ENCODE results near the gene SPATA19.

SPATA19 gene

DNA sequence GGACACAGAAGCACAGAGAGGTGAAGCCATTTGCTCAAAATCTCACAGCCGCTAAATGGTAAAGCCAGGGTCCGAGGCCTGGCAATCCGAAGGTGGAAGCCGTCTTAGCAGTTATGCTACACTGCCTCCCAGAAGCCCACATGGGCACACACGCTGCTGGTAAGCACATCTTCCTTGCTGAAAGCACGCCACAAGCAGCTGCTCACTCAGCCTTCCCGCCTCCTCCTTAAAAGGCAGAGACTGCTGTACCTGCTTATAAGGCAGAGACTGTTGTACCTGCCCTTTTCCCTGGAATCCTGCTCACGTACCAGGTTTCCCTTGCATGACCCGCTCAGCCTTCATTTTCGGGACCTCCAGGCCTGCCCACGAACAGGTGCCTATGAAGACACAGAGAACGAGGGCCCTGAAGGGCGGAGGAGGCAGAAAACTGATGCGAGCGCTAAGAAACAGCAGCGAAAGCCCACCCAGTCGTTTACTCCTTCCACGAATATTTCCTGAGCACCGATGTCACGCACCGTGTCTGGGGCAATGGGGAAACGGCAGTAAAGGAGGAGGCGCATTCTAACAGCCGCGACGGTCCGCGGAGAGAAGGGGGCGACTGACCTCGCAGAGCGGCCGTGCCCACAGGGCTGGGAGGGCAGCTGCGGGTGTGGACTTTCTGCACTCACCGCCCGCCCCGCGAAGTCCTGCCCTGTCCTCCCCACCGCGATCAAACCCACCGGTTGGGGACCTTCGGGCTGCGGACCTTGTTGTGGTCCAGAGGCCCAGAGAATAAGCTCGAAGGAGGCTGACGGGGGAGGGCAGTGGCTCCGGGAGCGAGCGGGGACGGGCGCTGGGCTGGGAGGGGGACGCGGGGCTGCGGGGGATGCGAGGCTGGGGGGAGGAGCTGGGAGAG, 13.0 kb downstream of the SPATA19 start:
- Mint-ChIP-seq H3K27ac (peak overlapping the region; percentile 56), H3K27me3 (peaks cover 0 to 18% of the 10 kb centered on the region in 2 donors), H3K36me3 (no peaks in the 10 kb centered on the region), H3K9me3 (no peaks in the 10 kb centered on the region), H3K4me3 (no peak overlapping the region), H3K4me1 (peaks cover 0 to 2% of the 10 kb centered on the region in 2 donors)
- ATAC-seq (replicated peaks) = no peak
- DNase-seq = no peak

DNA sequence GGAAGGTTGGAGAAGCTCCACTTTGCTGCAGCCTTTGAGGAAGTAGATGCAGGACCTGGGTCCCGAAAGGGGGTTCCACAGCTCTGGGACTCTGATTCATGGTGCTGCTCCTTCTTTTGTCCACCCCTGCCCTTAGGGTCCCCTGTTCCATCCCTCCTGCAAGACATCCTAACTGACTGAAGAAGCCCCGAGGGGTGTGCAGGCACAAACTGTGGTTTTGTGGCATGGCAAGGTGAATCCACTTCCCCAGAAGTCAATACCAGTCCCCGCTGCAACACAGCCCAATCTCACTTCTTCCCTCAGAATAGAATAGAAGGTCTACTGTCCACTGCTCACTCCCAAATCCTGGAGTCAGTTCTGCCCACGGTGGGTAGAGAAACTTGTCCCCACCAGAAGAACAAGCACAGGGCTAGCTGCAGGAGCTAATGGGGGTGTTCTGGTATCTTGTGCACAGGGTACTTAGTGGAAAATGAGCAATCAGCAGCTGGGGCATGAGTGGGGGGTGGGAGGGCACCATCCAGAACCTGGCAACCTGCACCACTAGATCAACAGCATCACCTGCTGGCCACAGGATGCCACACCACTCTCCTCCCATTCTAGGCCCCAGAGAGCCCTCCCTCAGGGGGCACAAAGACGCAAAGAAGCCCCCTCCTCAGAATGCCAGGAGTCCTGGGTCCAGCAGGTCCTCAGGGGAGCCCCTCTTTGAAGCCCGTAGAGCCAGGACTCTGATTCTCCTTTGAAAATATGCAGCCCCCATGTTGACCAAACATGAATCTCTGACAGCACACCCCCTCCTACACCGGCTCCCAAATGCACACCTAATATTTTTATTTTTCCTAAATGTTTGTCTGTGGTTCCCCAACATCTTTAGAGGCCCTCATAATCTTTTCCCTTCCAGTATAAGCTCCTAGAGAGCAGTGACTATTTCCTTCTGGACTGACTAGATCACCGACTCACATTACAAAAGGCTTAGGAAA, 14.1 kb downstream of the SPATA19 start:
- Mint-ChIP-seq H3K27me3 (peaks cover 0 to 16% of the 10 kb centered on the region in 2 donors), H3K9me3 (no peaks in the 10 kb centered on the region), H3K36me3 (no peaks in the 10 kb centered on the region), H3K4me1 (peaks cover 0 to 2% of the 10 kb centered on the region in 2 donors), H3K4me3 (no peak overlapping the region), H3K27ac (no peak overlapping the region)
- DNase-seq = no peak
- ATAC-seq (replicated peaks) = no peak

DNA sequence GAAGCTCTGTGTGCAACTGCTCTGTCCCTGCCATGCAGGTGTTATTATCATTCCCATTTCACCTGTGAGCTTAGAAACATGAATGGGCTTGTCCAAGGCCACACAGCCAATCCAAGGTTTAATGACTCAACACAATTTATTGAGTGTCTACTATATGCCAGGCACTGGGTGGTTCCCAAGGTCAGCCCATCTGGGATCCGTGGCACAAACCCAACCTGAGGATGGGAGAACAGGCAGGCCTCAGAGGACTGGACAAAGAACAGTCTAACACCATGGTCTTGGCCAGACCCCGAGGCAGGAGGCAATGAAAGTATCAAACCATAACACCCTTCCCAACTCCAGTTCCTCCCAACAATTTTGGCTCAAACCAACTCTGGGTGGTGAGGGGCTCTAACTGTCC, 15.7 kb downstream of the SPATA19 start:
- H3K4me1 Mint-ChIP-seq = no peaks in the 10 kb centered on the region
- H3K36me3 Mint-ChIP-seq = no peaks in the 10 kb centered on the region
- H3K27me3 Mint-ChIP-seq = peaks cover 0 to 5% of the 10 kb centered on the region in 2 donors
- no peak overlapping the region for H3K27ac Mint-ChIP-seq
- no peaks in the 10 kb centered on the region for H3K9me3 Mint-ChIP-seq
- ATAC-seq (replicated peaks) (no peak), DNase-seq (no peak)
- H3K4me3 Mint-ChIP-seq = no peak overlapping the region

DNA sequence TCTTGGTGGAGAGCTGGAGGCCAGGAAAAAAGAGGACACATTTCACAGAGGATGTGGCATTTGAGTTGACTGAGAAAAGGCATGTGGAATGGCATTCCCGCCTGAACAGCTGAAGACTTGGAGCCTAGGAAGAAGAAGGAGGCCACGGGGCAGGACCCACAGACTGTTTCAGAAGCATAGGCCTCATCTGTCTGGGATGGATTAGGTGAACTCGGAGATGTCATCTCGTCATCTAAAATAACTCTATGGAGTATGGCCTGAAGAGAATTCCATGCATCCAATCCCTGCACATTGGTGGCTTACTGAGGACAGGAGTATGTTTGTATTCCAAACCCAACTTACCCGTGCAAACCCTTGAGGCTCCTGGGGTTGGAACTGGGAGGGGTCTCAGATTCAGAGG, 16.4 kb downstream of the SPATA19 start:
- ATAC-seq (replicated peaks) (no peak), DNase-seq (no peak)
- Mint-ChIP-seq H3K27me3 (peaks cover 0 to 5% of the 10 kb centered on the region in 2 donors), H3K27ac (no peak overlapping the region), H3K9me3 (no peaks in the 10 kb centered on the region), H3K4me3 (no peak overlapping the region), H3K4me1 (no peaks in the 10 kb centered on the region), H3K36me3 (no peaks in the 10 kb centered on the region)

DNA sequence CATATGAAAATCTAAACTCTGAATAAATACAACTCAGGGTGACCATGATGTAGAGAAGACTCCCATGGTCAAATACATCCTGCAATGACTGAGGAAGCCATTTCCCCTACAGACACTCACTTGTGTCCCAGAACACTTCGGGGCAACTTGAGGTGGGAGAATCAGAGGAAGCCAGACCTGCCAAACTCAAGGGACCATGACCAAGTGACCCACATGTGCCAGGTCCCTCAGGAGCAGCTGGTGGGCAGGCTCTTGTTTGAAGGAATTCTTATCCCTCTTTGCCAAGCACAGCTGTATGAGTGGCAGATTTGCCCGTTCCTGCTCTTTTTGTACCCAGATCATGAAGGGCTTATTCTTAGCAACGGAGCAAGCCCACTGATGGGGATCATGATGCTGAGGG, 17.8 kb downstream of the SPATA19 start:
- Mint-ChIP-seq H3K4me1 (no peaks in the 10 kb centered on the region), H3K36me3 (no peaks in the 10 kb centered on the region), H3K9me3 (no peaks in the 10 kb centered on the region), H3K27me3 (peaks cover 0 to 5% of the 10 kb centered on the region in 2 donors), H3K4me3 (no peak overlapping the region), H3K27ac (no peak overlapping the region)
- no peak for ATAC-seq (replicated peaks)
- DNase-seq = no peak

DNA sequence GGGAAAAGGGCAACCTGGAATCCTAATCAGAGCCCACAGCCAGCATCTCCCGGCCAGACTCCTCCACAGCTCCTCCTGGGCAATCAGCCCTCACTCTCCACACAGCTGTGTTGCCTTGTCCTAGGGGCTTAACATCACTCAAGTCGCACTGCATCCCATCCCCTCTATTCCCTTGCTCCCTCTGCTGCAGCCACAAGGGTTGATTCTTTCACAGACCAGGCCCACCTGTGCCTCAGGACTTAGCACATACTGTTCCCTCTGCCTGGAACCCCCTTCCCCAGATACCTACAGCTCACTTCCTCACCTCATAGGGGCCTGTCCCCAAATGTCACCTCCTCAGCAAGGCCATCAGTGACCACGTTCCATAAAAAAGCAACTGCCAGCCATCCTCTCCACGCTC, 18.4 kb downstream of the SPATA19 start:
- H3K4me1 Mint-ChIP-seq = no peaks in the 10 kb centered on the region
- H3K9me3 Mint-ChIP-seq = no peaks in the 10 kb centered on the region
- no peaks in the 10 kb centered on the region for H3K36me3 Mint-ChIP-seq
- peaks cover 0 to 5% of the 10 kb centered on the region in 2 donors for H3K27me3 Mint-ChIP-seq
- H3K27ac Mint-ChIP-seq = no peak overlapping the region
- ATAC-seq (replicated peaks) (peak in 1 of 2 donors; percentile 10), DNase-seq (no peak)
- no peak overlapping the region for H3K4me3 Mint-ChIP-seq

DNA sequence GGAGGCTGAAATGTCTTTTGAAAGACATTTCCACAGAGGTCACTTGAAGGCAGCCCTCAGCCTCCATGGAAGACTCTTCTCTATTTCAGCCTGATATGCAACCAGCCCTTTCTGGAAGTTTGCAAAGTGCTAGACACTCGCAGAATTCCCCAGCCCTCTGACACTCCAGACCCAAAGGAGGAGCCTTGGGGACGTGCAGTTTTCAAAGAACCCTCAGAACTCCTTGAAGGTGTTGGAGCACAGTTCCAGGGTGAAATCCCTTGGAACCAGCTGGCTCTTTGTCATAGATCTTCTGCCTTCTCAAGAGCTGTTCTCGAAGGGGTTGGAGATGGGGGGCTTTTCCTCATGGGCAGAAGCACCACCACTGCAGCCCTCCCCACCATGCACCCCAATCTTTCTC, 19.6 kb downstream of the SPATA19 start:
- Mint-ChIP-seq H3K36me3 (no peaks in the 10 kb centered on the region), H3K9me3 (no peaks in the 10 kb centered on the region), H3K27ac (no peak overlapping the region), H3K27me3 (peaks cover 0 to 5% of the 10 kb centered on the region in 2 donors), H3K4me3 (no peak overlapping the region), H3K4me1 (no peaks in the 10 kb centered on the region)
- ATAC-seq (replicated peaks) = no peak
- no peak for DNase-seq

DNA sequence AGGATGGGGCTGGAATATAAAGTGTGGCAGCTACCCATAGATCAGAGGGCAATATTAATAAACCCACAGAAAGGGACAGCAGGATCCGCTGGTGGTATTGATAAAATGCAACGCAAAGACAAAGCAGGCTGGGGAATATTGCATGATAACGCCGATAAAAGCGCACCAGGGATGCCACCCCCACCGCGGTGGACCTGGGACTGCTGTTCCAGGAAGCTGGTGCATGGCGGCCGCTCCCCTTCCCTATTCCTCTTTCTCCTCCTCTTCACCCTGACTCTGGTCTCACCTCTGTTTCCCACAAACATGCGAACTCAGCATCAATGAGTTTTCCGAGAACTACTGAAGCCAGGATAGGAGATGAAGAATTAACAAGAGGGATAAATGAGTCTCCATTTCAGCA, 20.2 kb downstream of the SPATA19 start:
- Mint-ChIP-seq H3K27me3 (peaks cover 0 to 5% of the 10 kb centered on the region in 2 donors), H3K27ac (no peak overlapping the region), H3K4me1 (no peaks in the 10 kb centered on the region)

DNA sequence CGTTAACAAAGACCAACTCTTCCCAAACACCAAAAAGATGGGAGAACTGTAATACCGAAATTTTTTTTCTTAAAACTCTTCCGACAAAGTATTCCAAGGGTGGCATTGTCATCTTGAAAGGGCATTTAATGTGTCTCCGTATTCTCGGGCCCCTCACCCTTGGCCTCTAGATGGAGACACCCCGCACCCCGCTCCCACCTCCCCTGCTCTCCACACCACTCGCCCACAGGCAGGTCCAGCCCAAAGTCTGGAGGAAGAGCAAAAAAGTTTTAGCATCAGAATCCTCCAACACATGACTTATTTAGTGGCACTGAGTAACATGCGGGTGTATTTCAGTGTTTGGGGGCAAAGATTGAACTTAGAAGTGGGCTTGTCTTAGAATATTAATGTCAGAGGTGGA, 20.7 kb downstream of the SPATA19 start:
- ATAC-seq (replicated peaks) (no peak), DNase-seq (no peak)
- Mint-ChIP-seq H3K27ac (no peak overlapping the region), H3K36me3 (no peaks in the 10 kb centered on the region), H3K4me3 (no peak overlapping the region), H3K27me3 (peaks cover 0 to 5% of the 10 kb centered on the region in 2 donors), H3K4me1 (no peaks in the 10 kb centered on the region), H3K9me3 (no peaks in the 10 kb centered on the region)

More for the DNA sequence above, 20.2 kb downstream of the SPATA19 start:
- ATAC-seq (replicated peaks) = no peak
- DNase-seq = no peak
- Mint-ChIP-seq H3K36me3 (no peaks in the 10 kb centered on the region), H3K9me3 (no peaks in the 10 kb centered on the region), H3K4me3 (no peak overlapping the region)

DNA sequence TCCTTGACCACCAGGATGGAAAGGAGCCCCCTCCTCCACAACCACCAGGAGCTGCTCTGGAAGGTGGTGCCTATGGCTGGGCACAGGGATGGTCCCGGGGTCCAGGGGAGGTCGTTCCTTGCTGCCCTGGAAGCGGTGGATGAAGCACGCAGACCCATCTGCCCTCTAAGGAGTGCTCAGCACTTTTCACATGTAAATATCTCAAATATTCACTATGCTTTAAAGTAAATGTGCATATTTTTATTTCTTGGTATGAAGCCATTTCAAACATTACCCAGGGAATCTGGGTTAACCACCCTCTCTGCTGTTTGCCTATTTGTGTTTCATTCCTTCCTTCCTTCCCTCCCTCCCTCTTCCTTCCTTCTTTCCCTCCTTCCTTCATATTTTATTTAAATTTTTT, 21.7 kb downstream of the SPATA19 start:
- ATAC-seq (replicated peaks) (no peak), DNase-seq (no peak)
- Mint-ChIP-seq H3K27ac (no peak overlapping the region), H3K9me3 (no peaks in the 10 kb centered on the region), H3K4me1 (no peaks in the 10 kb centered on the region), H3K27me3 (peaks cover 0 to 5% of the 10 kb centered on the region in 2 donors), H3K36me3 (no peaks in the 10 kb centered on the region), H3K4me3 (no peak overlapping the region)

DNA sequence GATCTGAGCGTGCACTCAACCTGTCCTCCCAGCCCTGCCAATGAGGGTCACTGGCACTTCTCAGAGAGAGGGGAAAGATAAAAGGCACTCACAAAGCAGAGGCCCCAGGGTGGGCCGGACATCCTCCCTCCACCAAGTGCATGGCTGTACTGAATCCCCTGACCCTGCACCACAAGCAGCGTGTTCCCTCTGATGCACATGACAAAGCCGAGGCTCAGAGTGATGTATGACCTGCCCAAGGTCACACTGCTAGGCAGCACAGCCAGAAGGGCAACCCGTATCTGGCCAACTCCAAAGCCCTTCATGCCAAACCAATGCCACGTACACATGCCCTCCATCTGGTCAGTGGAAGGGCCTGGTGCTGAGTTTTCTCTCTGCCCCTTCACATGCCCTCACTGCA, 22.1 kb downstream of the SPATA19 start:
- H3K27ac Mint-ChIP-seq = no peak overlapping the region
- no peaks in the 10 kb centered on the region for H3K4me1 Mint-ChIP-seq
- H3K9me3 Mint-ChIP-seq = no peaks in the 10 kb centered on the region
- peaks cover 0 to 1% of the 10 kb centered on the region in 2 donors for H3K27me3 Mint-ChIP-seq
- H3K4me3 Mint-ChIP-seq = no peak overlapping the region
- DNase-seq (no peak), ATAC-seq (replicated peaks) (no peak)
- no peaks in the 10 kb centered on the region for H3K36me3 Mint-ChIP-seq

DNA sequence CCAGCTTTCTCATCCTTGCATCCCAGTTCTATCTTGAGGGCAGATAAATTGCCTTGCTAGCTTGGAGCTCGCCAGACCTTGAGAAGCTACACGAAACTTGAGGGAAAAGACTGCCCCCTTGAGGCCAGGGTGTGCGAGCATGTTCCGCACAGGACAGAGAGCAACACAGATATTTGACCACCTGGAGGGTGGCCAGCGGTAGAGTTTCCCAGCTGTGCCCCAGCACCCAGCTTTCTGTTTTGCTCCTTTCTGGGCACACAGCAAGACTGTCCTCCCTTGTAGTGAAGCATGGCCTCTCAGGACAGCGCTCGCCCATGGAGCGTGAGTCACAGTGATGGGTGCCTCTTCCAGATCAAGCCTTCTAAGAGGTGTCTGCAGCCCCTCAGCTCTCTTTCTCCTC, 23.5 kb downstream of the SPATA19 start:
- Mint-ChIP-seq H3K4me1 (no peaks in the 10 kb centered on the region), H3K27ac (no peak overlapping the region), H3K36me3 (no peaks in the 10 kb centered on the region), H3K9me3 (peaks cover 0 to 1% of the 10 kb centered on the region in 2 donors), H3K4me3 (no peak overlapping the region), H3K27me3 (no peaks in the 10 kb centered on the region)
- peak; percentile 45 to 64 for ATAC-seq (replicated peaks)
- no peak for DNase-seq

DNA sequence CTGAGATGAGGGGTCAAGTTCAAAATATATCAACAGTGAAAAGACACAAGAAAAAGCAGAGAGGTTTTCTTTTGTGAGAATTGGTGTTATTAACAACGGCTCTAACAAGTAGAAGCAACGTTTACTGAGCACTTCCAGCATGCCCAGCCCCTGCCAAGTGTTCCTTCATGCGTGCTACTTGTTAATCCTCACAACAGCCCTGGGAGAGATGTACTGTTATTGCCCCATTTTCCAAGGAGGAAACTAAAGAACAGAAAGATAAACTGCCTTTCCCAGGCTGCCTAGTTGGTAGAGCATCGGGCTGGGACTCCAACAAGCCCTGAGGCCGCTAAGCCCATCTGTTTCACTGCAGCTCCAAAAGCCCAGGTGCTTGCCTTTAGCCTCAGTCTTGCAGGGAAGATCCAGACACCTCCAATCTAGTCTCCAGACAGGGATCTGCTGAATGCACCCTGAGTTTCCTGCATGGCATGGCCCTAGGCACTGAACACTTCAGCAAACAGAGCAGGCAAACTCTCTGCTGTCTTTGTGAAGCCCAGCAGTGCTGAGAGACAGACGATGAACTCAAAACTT, 25.5 kb downstream of the SPATA19 start:
- Mint-ChIP-seq H3K36me3 (no peaks in the 10 kb centered on the region), H3K27ac (no peak overlapping the region), H3K9me3 (peaks cover 0 to 1% of the 10 kb centered on the region in 2 donors), H3K27me3 (no peaks in the 10 kb centered on the region), H3K4me1 (no peaks in the 10 kb centered on the region), H3K4me3 (no peak overlapping the region)
- ATAC-seq (replicated peaks) = no peak
- no peak for DNase-seq

DNA sequence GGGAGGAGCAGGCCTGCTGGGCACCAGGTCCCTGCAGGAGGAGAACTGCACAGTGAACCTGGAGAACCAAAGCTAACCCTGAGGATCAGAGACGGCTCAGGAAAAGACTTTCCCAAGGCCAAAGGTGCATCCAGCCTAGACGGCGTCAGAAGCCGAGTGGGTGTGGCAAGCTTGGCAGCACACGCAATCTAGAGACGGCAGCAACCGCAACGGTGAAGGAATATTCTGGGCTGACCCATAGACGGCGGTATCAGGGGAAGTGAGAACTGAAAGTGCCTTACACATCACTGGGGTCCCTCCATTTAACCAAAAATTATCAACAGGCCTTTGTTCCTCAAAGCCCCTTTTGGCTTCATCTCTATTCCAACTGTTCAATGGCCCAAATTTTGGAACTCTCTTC, 26.2 kb downstream of the SPATA19 start:
- H3K4me3 Mint-ChIP-seq = no peak overlapping the region
- H3K9me3 Mint-ChIP-seq = peaks cover 0 to 1% of the 10 kb centered on the region in 2 donors
- H3K36me3 Mint-ChIP-seq = no peaks in the 10 kb centered on the region

More for the DNA sequence above, 26.2 kb downstream of the SPATA19 start:
- H3K27me3 Mint-ChIP-seq = no peaks in the 10 kb centered on the region
- no peak for DNase-seq
- no peak overlapping the region for H3K27ac Mint-ChIP-seq
- H3K4me1 Mint-ChIP-seq = no peaks in the 10 kb centered on the region
- ATAC-seq (replicated peaks) = no peak

Data from stimulated activated naive B cell treated with anti-CD40 and anti-IgM and Interleukin-4, amounts not matched to agents 10 μg/mL and 1 μg/mL and 100 μg/mL, for 72 hours (primary cell).